ENCODE data around the gene NDUFS2.

The NDUFS2 gene

GRCh38 chr1:161173711-161174110 lies 28.5 kb upstream of the NDUFS2 start:
- H3K4me2 ChIP-seq (ENCODE audit: low read length): no peak overlapping the region
- peaks cover 8% of the 10 kb centered on the region for H3K79me1 ChIP-seq (ENCODE audit: low read length)
- peaks cover 6 to 8% of the 10 kb centered on the region in 2 experiments for H3K4me1 ChIP-seq (ENCODE audit: control insufficient read depth in 1 of 2, insufficient read depth in 2 of 2, low read length in 2 of 2)
- no peak overlapping the region for H2BK5ac ChIP-seq (ENCODE audit: low read depth, low read length, poor library complexity)
- no peak overlapping the region for H2BK12ac ChIP-seq (ENCODE audit: low read length)
- no peak overlapping the region for H3K9ac ChIP-seq (ENCODE audit: low read length)
- H3K79me2 ChIP-seq (ENCODE audit: control insufficient read depth, insufficient read depth, low read length, poor library complexity): peaks cover 8% of the 10 kb centered on the region
- no peak overlapping the region for H3K4me3 ChIP-seq (ENCODE audit: low read depth, low read length)
- H2BK120ac ChIP-seq (ENCODE audit: insufficient read depth, low read length, poor library complexity): no peak overlapping the region
- no peak overlapping the region for H4K91ac ChIP-seq (ENCODE audit: low read depth, low read length)
- H3K9me3 ChIP-seq (ENCODE audit: insufficient read depth, low read depth, low read length): peaks cover 2% of the 10 kb centered on the region
- H3K14ac ChIP-seq (ENCODE audit: low read length): no peak overlapping the region
- H3K4ac ChIP-seq (ENCODE audit: low read depth, low read length): no peak overlapping the region
- H3K18ac ChIP-seq (ENCODE audit: low read length): no peak overlapping the region
- H3K36me3 ChIP-seq (ENCODE audit: control insufficient read depth in 1 of 2, insufficient read depth in 2 of 2, low read length in 2 of 2): peaks cover 38 to 51% of the 10 kb centered on the region in 2 experiments
- H3K23ac ChIP-seq (ENCODE audit: low read length): no peak overlapping the region
- H2AK5ac ChIP-seq (ENCODE audit: low read length): no peak overlapping the region
- H3K27me3 ChIP-seq (ENCODE audit: insufficient read depth, low read length): no peaks in the 10 kb centered on the region
- DNase-seq: no peak
- WGBS (ENCODE audit: extremely low coverage, insufficient coverage, insufficient read length): no CpG with 5 or more reads among the region's 11 CpGs
- H4K12ac ChIP-seq (ENCODE audit: low read depth, low read length): no peak overlapping the region
- no peak overlapping the region for H3K27ac ChIP-seq (ENCODE audit: low read depth, low read length)
- no peak overlapping the region for H4K8ac ChIP-seq (ENCODE audit: low read depth, low read length)
- H2AFZ ChIP-seq (ENCODE audit: insufficient read depth, low read length, poor library complexity): no peak overlapping the region

GRCh38 chr1:161174911-161175310 lies 27.3 kb upstream of the NDUFS2 start:
- H2BK120ac ChIP-seq (ENCODE audit: insufficient read depth, low read length, poor library complexity): no peak overlapping the region
- no peak overlapping the region for H4K12ac ChIP-seq (ENCODE audit: low read depth, low read length)
- peaks cover 8% of the 10 kb centered on the region for H3K79me2 ChIP-seq (ENCODE audit: control insufficient read depth, insufficient read depth, low read length, poor library complexity)
- no peaks in the 10 kb centered on the region for H3K27me3 ChIP-seq (ENCODE audit: insufficient read depth, low read length)
- no peak overlapping the region for H3K23ac ChIP-seq (ENCODE audit: low read length)
- no peak overlapping the region for H3K18ac ChIP-seq (ENCODE audit: low read length)
- no peak overlapping the region for H3K4me2 ChIP-seq (ENCODE audit: low read length)
- H3K4me3 ChIP-seq (ENCODE audit: low read depth, low read length): no peak overlapping the region
- no peak overlapping the region for H3K9ac ChIP-seq (ENCODE audit: low read length)
- H4K8ac ChIP-seq (ENCODE audit: low read depth, low read length): no peak overlapping the region
- H3K4ac ChIP-seq (ENCODE audit: low read depth, low read length): no peak overlapping the region
- WGBS (ENCODE audit: extremely low coverage, insufficient coverage, insufficient read length): no CpG with 5 or more reads among the region's 11 CpGs
- H4K91ac ChIP-seq (ENCODE audit: low read depth, low read length): no peak overlapping the region
- H2AK5ac ChIP-seq (ENCODE audit: low read length): no peak overlapping the region
- peaks cover 6 to 8% of the 10 kb centered on the region in 2 experiments for H3K4me1 ChIP-seq (ENCODE audit: control insufficient read depth in 1 of 2, insufficient read depth in 2 of 2, low read length in 2 of 2)
- H3K9me3 ChIP-seq (ENCODE audit: insufficient read depth, low read depth, low read length): peaks cover 2% of the 10 kb centered on the region
- peaks cover 8% of the 10 kb centered on the region for H3K79me1 ChIP-seq (ENCODE audit: low read length)
- H3K27ac ChIP-seq (ENCODE audit: low read depth, low read length): no peak overlapping the region
- peaks cover 35 to 46% of the 10 kb centered on the region in 2 experiments for H3K36me3 ChIP-seq (ENCODE audit: control insufficient read depth in 1 of 2, insufficient read depth in 2 of 2, low read length in 2 of 2)
- no peak overlapping the region for H2BK12ac ChIP-seq (ENCODE audit: low read length)
- no peak overlapping the region for H3K14ac ChIP-seq (ENCODE audit: low read length)
- H2BK5ac ChIP-seq (ENCODE audit: low read depth, low read length, poor library complexity): no peak overlapping the region
- no peak for DNase-seq
- no peak overlapping the region for H2AFZ ChIP-seq (ENCODE audit: insufficient read depth, low read length, poor library complexity)

GRCh38 chr1:161175771-161176453 lies 26.3 kb upstream of the NDUFS2 start:
- peaks cover 8% of the 10 kb centered on the region for H3K79me2 ChIP-seq (ENCODE audit: control insufficient read depth, insufficient read depth, low read length, poor library complexity)
- H3K4me1 ChIP-seq (ENCODE audit: control insufficient read depth in 1 of 2, insufficient read depth in 2 of 2, low read length in 2 of 2): peaks cover 6 to 8% of the 10 kb centered on the region in 2 experiments

GRCh38 chr1:161176468-161177111 lies 25.6 kb upstream of the NDUFS2 start:
- Histone ChIP-seq H2AK5ac (ENCODE audit: low read length) (no peak overlapping the region), H4K12ac (ENCODE audit: low read depth, low read length) (no peak overlapping the region), H3K79me1 (ENCODE audit: low read length) (peaks cover 8% of the 10 kb centered on the region), H2AFZ (ENCODE audit: insufficient read depth, low read length, poor library complexity) (no peak overlapping the region), H3K36me3 (ENCODE audit: control insufficient read depth in 1 of 2, insufficient read depth in 2 of 2, low read length in 2 of 2) (peaks cover 24 to 33% of the 10 kb centered on the region in 2 experiments), H3K27ac (ENCODE audit: low read depth, low read length) (no peak overlapping the region), H3K4me2 (ENCODE audit: low read length) (peak overlapping the region; percentile 97), H3K23ac (ENCODE audit: low read length) (no peak overlapping the region), H2BK5ac (ENCODE audit: low read depth, low read length, poor library complexity) (no peak overlapping the region), H2BK120ac (ENCODE audit: insufficient read depth, low read length, poor library complexity) (peak overlapping the region; percentile 88), H3K18ac (ENCODE audit: low read length) (peak overlapping the region; percentile 14), H3K27me3 (ENCODE audit: insufficient read depth, low read length) (no peaks in the 10 kb centered on the region), H3K14ac (ENCODE audit: low read length) (peak overlapping the region; percentile 96), H3K4ac (ENCODE audit: low read depth, low read length) (no peak overlapping the region), H3K9me3 (ENCODE audit: insufficient read depth, low read depth, low read length) (peaks cover 2% of the 10 kb centered on the region), H3K9ac (ENCODE audit: low read length) (peak overlapping the region; percentile 87), H4K91ac (ENCODE audit: low read depth, low read length) (peak overlapping the region; percentile 92), H3K4me1 (ENCODE audit: control insufficient read depth in 1 of 2, insufficient read depth in 2 of 2, low read length in 2 of 2) (peaks cover 6 to 8% of the 10 kb centered on the region in 2 experiments), H2BK12ac (ENCODE audit: low read length) (no peak overlapping the region), H4K8ac (ENCODE audit: low read depth, low read length) (peak overlapping the region; percentile 96), H3K79me2 (ENCODE audit: control insufficient read depth, insufficient read depth, low read length, poor library complexity) (peaks cover 8% of the 10 kb centered on the region), H3K4me3 (ENCODE audit: low read depth, low read length) (peak overlapping the region; percentile 91)
- no peak for DNase-seq
- no CpG with 5 or more reads among the region's 17 CpGs for WGBS (ENCODE audit: extremely low coverage, insufficient coverage, insufficient read length)

More at GRCh38 chr1:161175771-161176453, 26.3 kb upstream of the NDUFS2 start:
- Histone ChIP-seq H3K36me3 (ENCODE audit: control insufficient read depth in 1 of 2, insufficient read depth in 2 of 2, low read length in 2 of 2) (peaks cover 29 to 39% of the 10 kb centered on the region in 2 experiments), H2BK12ac (ENCODE audit: low read length) (no peak overlapping the region), H3K27ac (ENCODE audit: low read depth, low read length) (no peak overlapping the region), H2AFZ (ENCODE audit: insufficient read depth, low read length, poor library complexity) (no peak overlapping the region), H3K27me3 (ENCODE audit: insufficient read depth, low read length) (no peaks in the 10 kb centered on the region), H3K23ac (ENCODE audit: low read length) (no peak overlapping the region), H3K9ac (ENCODE audit: low read length) (no peak overlapping the region), H3K4ac (ENCODE audit: low read depth, low read length) (no peak overlapping the region), H3K14ac (ENCODE audit: low read length) (no peak overlapping the region), H4K91ac (ENCODE audit: low read depth, low read length) (no peak overlapping the region), H2BK120ac (ENCODE audit: insufficient read depth, low read length, poor library complexity) (no peak overlapping the region), H3K4me2 (ENCODE audit: low read length) (peak overlapping the region; percentile 97), H3K79me1 (ENCODE audit: low read length) (peaks cover 8% of the 10 kb centered on the region), H4K8ac (ENCODE audit: low read depth, low read length) (no peak overlapping the region), H3K18ac (ENCODE audit: low read length) (no peak overlapping the region), H4K12ac (ENCODE audit: low read depth, low read length) (no peak overlapping the region), H2BK5ac (ENCODE audit: low read depth, low read length, poor library complexity) (no peak overlapping the region), H3K4me3 (ENCODE audit: low read depth, low read length) (no peak overlapping the region), H2AK5ac (ENCODE audit: low read length) (no peak overlapping the region), H3K9me3 (ENCODE audit: insufficient read depth, low read depth, low read length) (peaks cover 2% of the 10 kb centered on the region)
- no peak for DNase-seq
- WGBS (ENCODE audit: extremely low coverage, insufficient coverage, insufficient read length): no CpG with 5 or more reads among the region's 10 CpGs
